Sigmoid colon (tissue), 7 donors: ENCODE results near the gene KIAA0930. TPM values are rescaled to one million over a fixed set of nuclear protein-coding genes. Genes with fewer than 3 reads are reported as not detected.

Experiments used
- DNase-seq: peaks from one replicate; pipeline ENCODE4 v3.0.0-alpha.2; 2019
- H3K27ac ChIP-seq, 4 donors: fragments of 200-600 bp; sonication (generic); one replicate each; pipeline ENCODE4 v1.5.1; 2016 to 2019; ENCODE audit warnings: mild to moderate bottlenecking in 1 of 4
- H3K27me3 ChIP-seq, 3 donors: fragments of 200-600 bp; sonication (generic); one replicate each; pipeline ENCODE4 v1.5.1; 2019; ENCODE audit warnings: mild to moderate bottlenecking in 1 of 3
- H3K36me3 ChIP-seq, 4 donors: fragments of 200-600 bp; sonication (generic); one replicate each; pipeline ENCODE4 v1.5.1; 2016 to 2019
- H3K4me1 ChIP-seq, 4 donors: fragments of 200-600 bp; sonication (generic); one replicate each; pipeline ENCODE4 v1.5.1; 2017 to 2019
- H3K4me3 ChIP-seq, 4 donors: fragments of 200-600 bp; sonication (generic); one replicate each; pipeline ENCODE4 v1.5.1; 2017 to 2019; ENCODE audit warnings: mild to moderate bottlenecking in 2 of 4, moderate library complexity in 1 of 4
- H3K9me3 ChIP-seq, 4 donors: fragments of 200-600 bp in 3 of 4; sonication (generic) in 3 of 4; one replicate each; pipeline versions ENCODE4 v1.5.1 to v1.6.1; 2013 to 2019
- EP300 ChIP-seq, 4 donors: sonication (generic); formaldehyde crosslinking; IDR thresholded peaks; one replicate each; pipeline ENCODE4 v1.6.1; 2017; ENCODE audit warnings: antibody characterized with exemption in 4 of 4
- POLR2A ChIP-seq, 2 donors: fragments of 450-650 bp; IDR thresholded peaks; one replicate each; pipeline ENCODE4 v1.6.1; 2016; ENCODE audit warnings: antibody characterized with exemption in 2 of 2, mild to moderate bottlenecking in 2 of 2, moderate library complexity in 2 of 2
- POLR2AphosphoS5 ChIP-seq, 4 donors: sonication (generic); formaldehyde crosslinking; IDR thresholded peaks; one replicate each; pipeline ENCODE4 v1.6.1; 2017; ENCODE audit warnings: antibody characterized with exemption in 4 of 4
- WGBS, 2 donors: extraction: QIAGEN DNeasy Blood & Tissue Kit; methylation state at CpG; one replicate each; pipeline ENCODE4 v1.1.7; 2013; 5-methylcytosine and 5-hydroxymethylcytosine counted together
- intact Hi-C: fragments of 100-400 bp; cut with DNase I; formaldehyde crosslinking; loops from one replicate; pipeline ENCODE4 v1.15.1; 2023
- polyA plus RNA-seq, 3 donors: library from polyadenylated mRNA; stranded (reverse); fragments of 200-250 nt; gene quantifications; one replicate each; pipeline ENCODE4 v1.2.3, GENCODE V29; 2013
- total RNA-seq, 4 donors: library from RNA; depleted of rRNA; stranded (reverse); fragments of >200 nt; gene quantifications; one replicate each; pipeline ENCODE4 v1.1.0, GENCODE V29; 2016
- TF ChIP-seq, protein P1 (sequence below), 4 experiments: fragments of 450-650 bp in 3 of 4; fragments of 200-600 bp in 1 of 4; IDR thresholded peaks; one replicate each; pipeline ENCODE4 v1.5.1; 2016 to 2019; ENCODE audit warnings: antibody characterized with exemption in 4 of 4, mild to moderate bottlenecking in 3 of 4, moderate library complexity in 2 of 4
- donor health status: healthy with polysubstance abuse.
- donor health status: Bipolar disorder and iron deficiency.
- donor health status: healthy.

The KIAA0930 gene
- total and polyA plus RNA-seq, 7 donors: 14.4 to 56.5 (median 26.8) TPM

DNA sequence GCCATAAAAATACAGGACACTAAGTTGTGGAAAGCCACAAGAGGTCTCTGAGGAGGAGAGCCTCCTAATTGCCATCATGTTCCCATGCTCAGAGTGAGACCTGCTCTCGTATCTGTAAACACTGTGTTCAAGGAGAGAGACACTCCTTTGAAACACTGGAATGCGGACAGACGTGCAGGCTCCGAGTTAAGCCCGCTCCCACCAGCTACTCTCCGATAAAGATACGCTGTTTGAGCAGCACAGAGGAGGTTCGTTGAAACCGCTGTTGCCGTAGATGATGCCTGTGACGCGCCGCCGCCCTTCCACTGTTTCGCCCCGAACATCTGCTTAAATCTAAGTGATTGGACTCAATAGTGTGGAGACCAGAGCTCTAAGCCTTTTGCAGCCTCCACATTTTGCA is 51.9 kb downstream of the KIAA0930 start:
- H3K4me1 ChIP-seq: no peaks in the 10 kb centered on the region
- no peaks in the 10 kb centered on the region for H3K9me3 ChIP-seq
- intact Hi-C loops: no loop called here
- peaks cover 5 to 23% (median 6%) of the 10 kb centered on the region in 4 donors for H3K36me3 ChIP-seq
- no peaks in the 10 kb centered on the region for H3K27me3 ChIP-seq
- no peak for TF ChIP-seq POLR2AphosphoS5 (IDR thresholded peaks at IDR 0.05)
- no peak for TF ChIP-seq POLR2A (IDR thresholded peaks at IDR 0.05)
- TF ChIP-seq, protein P1, sequence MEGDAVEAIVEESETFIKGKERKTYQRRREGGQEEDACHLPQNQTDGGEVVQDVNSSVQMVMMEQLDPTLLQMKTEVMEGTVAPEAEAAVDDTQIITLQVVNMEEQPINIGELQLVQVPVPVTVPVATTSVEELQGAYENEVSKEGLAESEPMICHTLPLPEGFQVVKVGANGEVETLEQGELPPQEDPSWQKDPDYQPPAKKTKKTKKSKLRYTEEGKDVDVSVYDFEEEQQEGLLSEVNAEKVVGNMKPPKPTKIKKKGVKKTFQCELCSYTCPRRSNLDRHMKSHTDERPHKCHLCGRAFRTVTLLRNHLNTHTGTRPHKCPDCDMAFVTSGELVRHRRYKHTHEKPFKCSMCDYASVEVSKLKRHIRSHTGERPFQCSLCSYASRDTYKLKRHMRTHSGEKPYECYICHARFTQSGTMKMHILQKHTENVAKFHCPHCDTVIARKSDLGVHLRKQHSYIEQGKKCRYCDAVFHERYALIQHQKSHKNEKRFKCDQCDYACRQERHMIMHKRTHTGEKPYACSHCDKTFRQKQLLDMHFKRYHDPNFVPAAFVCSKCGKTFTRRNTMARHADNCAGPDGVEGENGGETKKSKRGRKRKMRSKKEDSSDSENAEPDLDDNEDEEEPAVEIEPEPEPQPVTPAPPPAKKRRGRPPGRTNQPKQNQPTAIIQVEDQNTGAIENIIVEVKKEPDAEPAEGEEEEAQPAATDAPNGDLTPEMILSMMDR (IDR thresholded peaks at IDR 0.05): no peak
- no peak for TF ChIP-seq EP300 (IDR thresholded peaks at IDR 0.05)
- H3K4me3 ChIP-seq: no peak overlapping the region
- no peak overlapping the region for H3K27ac ChIP-seq
- DNase-seq: no peak
- WGBS, 2 donors: 83 to 92% methylated on average over 16 of the region's 16 CpGs

DNA sequence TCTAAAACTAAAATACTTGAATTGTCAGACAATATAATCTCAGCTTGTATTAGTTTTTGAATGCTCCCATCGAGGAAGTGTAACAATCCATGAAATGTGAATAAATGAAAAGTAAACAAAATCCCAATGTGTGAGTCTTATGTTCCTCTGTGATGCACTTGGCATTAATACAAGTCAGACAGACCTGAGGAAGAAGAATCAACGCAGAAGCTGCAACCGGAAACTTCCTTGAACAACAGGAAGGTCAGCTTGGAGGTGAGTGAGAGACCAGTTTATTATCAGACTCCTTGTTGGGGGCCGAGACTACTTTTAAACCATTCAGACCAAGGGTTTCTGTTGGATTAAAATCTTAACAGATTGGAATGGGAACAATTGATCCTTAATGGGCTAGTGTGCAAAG is 52.8 kb downstream of the KIAA0930 start:
- no peaks in the 10 kb centered on the region for H3K9me3 ChIP-seq
- no peaks in the 10 kb centered on the region for H3K27me3 ChIP-seq
- H3K27ac ChIP-seq: no peak overlapping the region
- no peak overlapping the region for H3K4me3 ChIP-seq
- H3K36me3 ChIP-seq: peaks cover 6 to 32% (median 8%) of the 10 kb centered on the region in 4 donors
- 40 to 68% methylated on average over 4 of the region's 4 CpGs for WGBS, 2 donors
- TF ChIP-seq POLR2A (IDR thresholded peaks at IDR 0.05): no peak
- no peak for TF ChIP-seq POLR2AphosphoS5 (IDR thresholded peaks at IDR 0.05)
- no peak for TF ChIP-seq EP300 (IDR thresholded peaks at IDR 0.05)
- TF ChIP-seq, protein P1 (IDR thresholded peaks at IDR 0.05): no peak
- no peak for DNase-seq
- intact Hi-C loops: no loop called here
- H3K4me1 ChIP-seq: no peaks in the 10 kb centered on the region

DNA sequence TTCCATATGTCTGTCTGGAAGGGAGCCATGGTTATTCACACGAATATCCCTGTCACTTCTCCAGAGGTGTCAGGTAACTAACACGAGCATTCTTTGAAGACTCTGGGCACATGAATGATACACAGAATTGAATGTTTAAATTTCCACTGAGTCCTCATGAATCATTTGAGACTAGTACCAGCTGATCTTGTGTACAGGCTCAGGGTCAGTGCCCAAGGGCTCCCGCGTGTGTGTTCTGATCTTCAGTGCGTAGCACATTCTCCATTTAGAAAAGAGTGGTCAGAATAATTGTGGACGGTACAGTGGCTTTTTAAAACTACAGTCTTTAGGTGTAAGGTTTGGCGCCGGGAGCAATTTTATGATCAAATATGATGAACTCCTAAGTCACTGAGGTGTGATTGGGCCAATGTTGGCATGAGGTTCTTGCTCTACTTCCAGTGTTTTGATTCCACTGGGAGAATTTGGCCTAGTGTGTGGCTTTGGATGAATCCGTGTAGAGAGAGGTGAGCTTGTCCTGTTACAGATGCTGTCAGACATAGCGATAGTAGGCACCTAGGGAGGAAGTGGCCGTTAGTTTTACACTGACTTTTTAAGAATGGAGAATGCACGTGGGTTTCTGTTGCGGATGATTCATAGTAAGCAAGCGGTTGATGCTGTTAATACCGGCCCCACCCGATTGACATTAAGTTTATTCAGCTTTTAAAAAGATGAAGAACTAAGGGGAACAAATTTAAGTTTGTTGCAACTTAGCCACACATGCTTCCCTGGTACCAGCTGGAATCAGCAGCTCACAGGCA is 54.8 kb downstream of the KIAA0930 start:
- Histone ChIP-seq H3K4me1 (no peaks in the 10 kb centered on the region), H3K4me3 (no peak overlapping the region), H3K9me3 (no peaks in the 10 kb centered on the region), H3K36me3 (peaks cover 6 to 49% (median 14%) of the 10 kb centered on the region in 4 donors), H3K27ac (no peak overlapping the region), H3K27me3 (no peaks in the 10 kb centered on the region)
- no peak for DNase-seq
- intact Hi-C loops: no loop called here
- 87% methylated on average over 16 of the region's 16 CpGs for WGBS, 2 donors
- TF ChIP-seq EP300 (IDR thresholded peaks at IDR 0.05) (no peak), POLR2A (IDR thresholded peaks at IDR 0.05) (no peak), POLR2AphosphoS5 (IDR thresholded peaks at IDR 0.05) (no peak)
- TF ChIP-seq, protein P1 (IDR thresholded peaks at IDR 0.05): no peak

DNA sequence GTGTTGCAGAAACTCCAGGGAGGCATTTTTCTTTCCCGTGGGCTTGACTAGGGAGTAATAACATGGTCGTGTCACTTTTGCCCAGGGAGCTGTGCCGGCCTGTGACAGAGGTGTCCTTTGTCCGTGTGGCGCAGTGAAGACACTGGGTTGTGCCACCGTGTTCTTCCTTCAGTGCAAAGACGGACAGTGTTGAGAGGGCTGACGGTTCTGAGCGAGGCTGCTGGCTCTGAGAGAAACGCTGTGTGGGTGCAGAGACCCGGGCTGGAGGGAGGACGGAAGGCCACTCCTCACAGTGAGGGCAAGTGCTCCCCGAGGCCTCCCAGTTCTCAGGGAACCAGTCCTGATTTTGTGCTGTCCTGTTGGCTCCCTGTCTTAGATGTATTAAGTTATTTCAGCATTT is 56.7 kb downstream of the KIAA0930 start:
- Histone ChIP-seq H3K27me3 (no peaks in the 10 kb centered on the region), H3K4me3 (no peak overlapping the region), H3K4me1 (no peaks in the 10 kb centered on the region), H3K9me3 (no peaks in the 10 kb centered on the region), H3K27ac (no peak overlapping the region), H3K36me3 (peaks cover 11 to 65% (median 26%) of the 10 kb centered on the region in 4 donors)
- intact Hi-C loops: no loop called here
- no peak for DNase-seq
- 92 to 94% methylated on average over 13 of the region's 13 CpGs for WGBS, 2 donors
- no peak for TF ChIP-seq POLR2A (IDR thresholded peaks at IDR 0.05)
- TF ChIP-seq, protein P1 (IDR thresholded peaks at IDR 0.05): no peak
- no peak for TF ChIP-seq EP300 (IDR thresholded peaks at IDR 0.05)
- TF ChIP-seq POLR2AphosphoS5 (IDR thresholded peaks at IDR 0.05): no peak
